K562 (cell line): ENCODE data around the gene METRN. TPM values are rescaled to one million over a fixed set of nuclear protein-coding genes. Genes with fewer than 3 reads are reported as not detected.

Experiments used
- CBX1 ChIP-seq: sonication (generic); IDR thresholded peaks from 2 replicates; pipeline ENCODE4 v1.6.1; 2016; ENCODE audit warnings: antibody characterized with exemption, low read depth, mild to moderate bottlenecking
- CEBPG ChIP-seq, 3 experiments: fragments of 200-800 bp in 1 of 3; sonication (Bioruptor generic) in 1 of 3; sonication (generic) in 1 of 3; formaldehyde crosslinking in 1 of 3; IDR thresholded peaks in 2 of 3; conservative IDR thresholded peaks in 1 of 3; 2 replicates each; pipeline versions ENCODE4 v1.6.1 to v1.8.0; 2016 to 2022; ENCODE audit warnings: missing compliant biosample characterization in 2 of 3, missing genetic modification characterization in 2 of 3, mild to moderate bottlenecking in 1 of 3, missing genetic modification reagents in 1 of 3
- CTCF ChIP-seq, 3 experiments: IDR thresholded peaks in 2 of 3; conservative IDR thresholded peaks in 1 of 3; 2 replicates each; pipeline ENCODE4 v1.5.1; 2011 to 2012; ENCODE audit warnings: low read length in 3 of 3, mild to moderate bottlenecking in 3 of 3, control low read depth in 2 of 3, improper control_type of control experiment in 1 of 3, inconsistent platforms in 1 of 3, low read depth in 1 of 3, mixed read lengths in 1 of 3, moderate library complexity in 1 of 3; ENCODE audit not compliant: insufficient read depth in 2 of 3
- E2F4 ChIP-seq: sonication (generic); formaldehyde crosslinking; IDR thresholded peaks from 2 replicates; pipeline ENCODE4 v1.8.0; 2022; ENCODE audit warnings: mild to moderate bottlenecking, low read depth, missing genetic modification reagents
- FOS ChIP-seq: IDR thresholded peaks from 3 replicates; pipeline ENCODE4 v1.6.1; 2011; ENCODE audit not compliant: insufficient read length; ENCODE audit errors: extremely low read depth
- GABPB1 ChIP-seq: sonication (generic); formaldehyde crosslinking; IDR thresholded peaks from 2 replicates; pipeline ENCODE4 v1.8.0; 2022; ENCODE audit warnings: mild to moderate bottlenecking, missing genetic modification reagents
- KAT8 ChIP-seq: fragments of 450-650 bp; IDR thresholded peaks from 2 replicates; pipeline ENCODE4 v1.6.1; 2016; ENCODE audit warnings: low read depth, mild to moderate bottlenecking
- KHSRP ChIP-seq: fragments of 450-650 bp; IDR thresholded peaks from 2 replicates; pipeline ENCODE4 v1.6.1; 2017
- NONO ChIP-seq, 2 experiments: fragments of 200-400 bp in 1 of 2; fragments of 450-650 bp in 1 of 2; formaldehyde crosslinking in 1 of 2; IDR thresholded peaks; 2 replicates each; pipeline ENCODE4 v1.6.1; 2017; ENCODE audit warnings: low read depth in 2 of 2, mild to moderate bottlenecking in 2 of 2, moderate library complexity in 2 of 2, low read length in 1 of 2
- POLR2A ChIP-seq: fragments of 450-650 bp; conservative IDR thresholded peaks from 2 replicates; pipeline ENCODE4 v1.6.1; 2016
- RB1 ChIP-seq: fragments of 450-650 bp; IDR thresholded peaks from 2 replicates; pipeline ENCODE4 v1.6.1; 2017; ENCODE audit warnings: low read depth, mild to moderate bottlenecking
- SMAD2 ChIP-seq: fragments of 150-350 bp; IDR thresholded peaks from 2 replicates; pipeline ENCODE4 v1.6.1; 2014; ENCODE audit warnings: low read depth, mild to moderate bottlenecking, low read length
- TCF3 ChIP-seq: sonication (generic); formaldehyde crosslinking; IDR thresholded peaks from 2 replicates; pipeline ENCODE4 v1.4.0; 2020; ENCODE audit warnings: mild to moderate bottlenecking, missing genetic modification reagents
- TFAP4 ChIP-seq: sonication (generic); formaldehyde crosslinking; IDR thresholded peaks from 2 replicates; pipeline ENCODE4 v1.8.0; 2022; ENCODE audit warnings: missing genetic modification reagents, mild to moderate bottlenecking, moderate library complexity, borderline replicate concordance
- ZBED1 ChIP-seq: IDR thresholded peaks from 2 replicates; pipeline ENCODE4 v1.6.1; 2014
- ZNF12 ChIP-seq: sonication (generic); formaldehyde crosslinking; IDR thresholded peaks from 2 replicates; pipeline ENCODE4 v1.4.0; 2020; ENCODE audit warnings: mild to moderate bottlenecking, missing genetic modification reagents
- polyA plus RNA-seq, 8 experiments: library from polyadenylated mRNA; depleted of rRNA in 4 of 8; stranded (reverse) in 5 of 8; unstranded in 3 of 8; fragments of >200 nt; fragmentation: Nextera tagmentation in 2 of 8; fragmentation: Illumina TruSeq in 1 of 8; extraction: Ambion mirVana in 2 of 8; extraction: Trizol in 1 of 8; gene quantifications; 2 replicates each; pipeline versions ENCODE4 v1.2.1 to v1.2.3, GENCODE V29; 2011 to 2014; ENCODE audit warnings: inconsistent platforms in 1 of 8, missing spikeins in 1 of 8
- total RNA-seq, 7 experiments: library from RNA; depleted of rRNA in 6 of 7; stranded (reverse); fragments of >200 nt in 6 of 7; fragmentation: Illumina TruSeq in 2 of 7; extraction: Trizol in 2 of 7; gene quantifications; 2 replicates each; pipeline versions ENCODE4 v1.2.1 to v1.2.3, GENCODE V29; 2011 to 2021; ENCODE audit warnings: low replicate concordance in 1 of 7
- TF ChIP-seq, protein P1 (sequence below), 2 experiments: IDR thresholded peaks; 2 replicates each; pipeline ENCODE4 v1.6.1; 2012; ENCODE audit warnings: improper control_type of control experiment in 2 of 2, low read depth in 2 of 2, low read length in 2 of 2, borderline replicate concordance in 1 of 2
- TF ChIP-seq, protein P2 (sequence below): fragments of 450-650 bp; IDR thresholded peaks from 2 replicates; pipeline ENCODE4 v1.6.1; 2016; ENCODE audit warnings: mild to moderate bottlenecking

Gene METRN
- total and polyA plus RNA-seq, 9 of the 15 experiments (the other 6 are each of a cell fraction or from before 2014, with no cell fraction given) = 0.20 to 89.8 (median 15.4) TPM

DNA sequence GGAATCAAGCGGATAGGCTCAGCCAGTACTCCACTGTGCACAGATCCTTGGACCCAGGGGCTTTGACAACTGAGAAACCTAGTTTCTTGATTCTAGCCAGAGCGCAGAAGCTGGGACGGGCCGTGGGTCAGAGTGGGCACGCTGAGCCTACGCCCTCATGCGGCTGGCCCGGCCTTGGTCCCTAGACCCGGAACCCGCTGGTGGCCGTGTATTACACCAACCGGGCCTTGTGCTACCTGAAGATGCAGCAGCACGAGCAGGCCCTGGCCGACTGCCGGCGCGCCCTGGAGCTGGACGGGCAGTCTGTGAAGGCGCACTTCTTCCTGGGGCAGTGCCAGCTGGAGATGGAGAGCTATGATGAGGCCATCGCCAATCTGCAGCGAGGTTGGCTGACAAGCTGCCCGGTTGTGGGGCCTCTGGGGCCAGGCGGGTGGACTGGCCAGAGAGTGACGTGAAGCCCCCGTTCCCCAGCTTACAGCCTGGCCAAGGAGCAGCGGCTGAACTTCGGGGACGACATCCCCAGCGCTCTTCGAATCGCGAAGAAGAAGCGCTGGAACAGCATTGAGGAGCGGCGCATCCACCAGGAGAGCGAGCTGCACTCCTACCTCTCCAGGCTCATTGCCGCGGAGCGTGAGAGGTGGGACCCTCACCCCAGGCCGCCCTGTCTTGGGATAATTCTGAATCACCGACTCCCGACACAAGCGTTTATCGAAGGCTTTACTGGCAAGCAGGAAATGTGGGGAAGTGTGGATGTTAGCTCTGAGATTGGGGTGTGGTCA, 33.8 kb upstream of the METRN start (continued):
- TF ChIP-seq, protein P1, sequence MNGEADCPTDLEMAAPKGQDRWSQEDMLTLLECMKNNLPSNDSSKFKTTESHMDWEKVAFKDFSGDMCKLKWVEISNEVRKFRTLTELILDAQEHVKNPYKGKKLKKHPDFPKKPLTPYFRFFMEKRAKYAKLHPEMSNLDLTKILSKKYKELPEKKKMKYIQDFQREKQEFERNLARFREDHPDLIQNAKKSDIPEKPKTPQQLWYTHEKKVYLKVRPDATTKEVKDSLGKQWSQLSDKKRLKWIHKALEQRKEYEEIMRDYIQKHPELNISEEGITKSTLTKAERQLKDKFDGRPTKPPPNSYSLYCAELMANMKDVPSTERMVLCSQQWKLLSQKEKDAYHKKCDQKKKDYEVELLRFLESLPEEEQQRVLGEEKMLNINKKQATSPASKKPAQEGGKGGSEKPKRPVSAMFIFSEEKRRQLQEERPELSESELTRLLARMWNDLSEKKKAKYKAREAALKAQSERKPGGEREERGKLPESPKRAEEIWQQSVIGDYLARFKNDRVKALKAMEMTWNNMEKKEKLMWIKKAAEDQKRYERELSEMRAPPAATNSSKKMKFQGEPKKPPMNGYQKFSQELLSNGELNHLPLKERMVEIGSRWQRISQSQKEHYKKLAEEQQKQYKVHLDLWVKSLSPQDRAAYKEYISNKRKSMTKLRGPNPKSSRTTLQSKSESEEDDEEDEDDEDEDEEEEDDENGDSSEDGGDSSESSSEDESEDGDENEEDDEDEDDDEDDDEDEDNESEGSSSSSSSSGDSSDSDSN (IDR thresholded peaks at IDR 0.05; ENCODE audit: borderline replicate concordance in 1 of 2, low read depth in 2 of 2, low read length in 2 of 2) = peak in 1 of 2 experiments; percentile 31; a peak in 1 of 4 replicates
- TF ChIP-seq RB1 (0 out of 2 replicates have a peak, but pooled peaks have one; percentile 9), GABPB1 (CRISPR knock-in tag) (0 out of 2 replicates have a peak, but pooled peaks have one; percentile 1), KHSRP (no peak), TCF3 (CRISPR knock-in tag) (peak; percentile 34; the same call in 1 of the 2 replicates), SMAD2 (no peak), KAT8 (no peak), FOS (no peak), E2F4 (CRISPR knock-in tag) (no peak), POLR2A (peak; percentile 29), ZNF12 (CRISPR knock-in tag) (no peak), NONO (IDR thresholded peaks at IDR 0.05; ENCODE audit: low read depth in 2 of 2, low read length in 1 of 2) (no peak), ZBED1 (peak; percentile 34; the same call in 1 of the 2 replicates), TFAP4 (CRISPR knock-in tag) (peak; percentile 17; the same call in 1 of the 2 replicates), CEBPG (CRISPR knock-in tag; IDR thresholded peaks at IDR 0.05) (peak; percentile 16; the same call in 1 of the 2 replicates), CEBPG (tag; conservative IDR thresholded peaks at IDR 0.05 in 1 of 2, IDR thresholded peaks at IDR 0.05 in 1 of 2) (no peak), CBX1 (no peak), CTCF (IDR thresholded peaks at IDR 0.05 in 2 of 3, conservative IDR thresholded peaks at IDR 0.05 in 1 of 3; ENCODE audit: insufficient read depth in 2 of 3, low read depth in 1 of 3, low read length in 3 of 3) (peak in 2 of 3 experiments; percentile 36; a peak in 5 of 6 replicates)
- TF ChIP-seq, protein P2, sequence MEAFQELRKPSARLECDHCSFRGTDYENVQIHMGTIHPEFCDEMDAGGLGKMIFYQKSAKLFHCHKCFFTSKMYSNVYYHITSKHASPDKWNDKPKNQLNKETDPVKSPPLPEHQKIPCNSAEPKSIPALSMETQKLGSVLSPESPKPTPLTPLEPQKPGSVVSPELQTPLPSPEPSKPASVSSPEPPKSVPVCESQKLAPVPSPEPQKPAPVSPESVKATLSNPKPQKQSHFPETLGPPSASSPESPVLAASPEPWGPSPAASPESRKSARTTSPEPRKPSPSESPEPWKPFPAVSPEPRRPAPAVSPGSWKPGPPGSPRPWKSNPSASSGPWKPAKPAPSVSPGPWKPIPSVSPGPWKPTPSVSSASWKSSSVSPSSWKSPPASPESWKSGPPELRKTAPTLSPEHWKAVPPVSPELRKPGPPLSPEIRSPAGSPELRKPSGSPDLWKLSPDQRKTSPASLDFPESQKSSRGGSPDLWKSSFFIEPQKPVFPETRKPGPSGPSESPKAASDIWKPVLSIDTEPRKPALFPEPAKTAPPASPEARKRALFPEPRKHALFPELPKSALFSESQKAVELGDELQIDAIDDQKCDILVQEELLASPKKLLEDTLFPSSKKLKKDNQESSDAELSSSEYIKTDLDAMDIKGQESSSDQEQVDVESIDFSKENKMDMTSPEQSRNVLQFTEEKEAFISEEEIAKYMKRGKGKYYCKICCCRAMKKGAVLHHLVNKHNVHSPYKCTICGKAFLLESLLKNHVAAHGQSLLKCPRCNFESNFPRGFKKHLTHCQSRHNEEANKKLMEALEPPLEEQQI = no peak
